Trophoblast cell (in vitro differentiated cells and primary cell): ENCODE measurements around the gene STPG2.

Experiments
- DNase-seq, 2 donors: peaks; one replicate each; pipeline ENCODE4 v3.0.0-alpha.2; 2016
- H2AFZ ChIP-seq: 2 replicates; pipeline ENCODE4 v1.6.1; 2013; ENCODE audit warnings: low read length, moderate library complexity, mild to moderate bottlenecking; ENCODE audit not compliant: insufficient read depth, poor library complexity
- H2AK5ac ChIP-seq: 2 replicates; pipeline ENCODE4 v1.6.1; 2013; ENCODE audit warnings: mild to moderate bottlenecking, low read length
- H2BK120ac ChIP-seq: 2 replicates; pipeline ENCODE4 v1.6.1; 2013; ENCODE audit warnings: low read length, mild to moderate bottlenecking, moderate library complexity; ENCODE audit not compliant: insufficient read depth, poor library complexity
- H2BK12ac ChIP-seq: 2 replicates; pipeline ENCODE4 v1.6.1; 2013; ENCODE audit warnings: mild to moderate bottlenecking, low read length, moderate library complexity
- H2BK5ac ChIP-seq: 2 replicates; pipeline ENCODE4 v1.6.1; 2013; ENCODE audit warnings: low read length, low read depth, moderate library complexity, mild to moderate bottlenecking; ENCODE audit not compliant: poor library complexity
- H3K14ac ChIP-seq: 2 replicates; pipeline ENCODE4 v1.6.1; 2013; ENCODE audit warnings: mild to moderate bottlenecking, low read length
- H3K18ac ChIP-seq: 2 replicates; pipeline ENCODE4 v1.6.1; 2013; ENCODE audit warnings: mild to moderate bottlenecking, low read length
- H3K23ac ChIP-seq: 2 replicates; pipeline ENCODE4 v1.6.1; 2013; ENCODE audit warnings: low read length
- H3K27ac ChIP-seq: 2 replicates; pipeline ENCODE4 v1.5.1; 2013; ENCODE audit warnings: low read depth, mild to moderate bottlenecking, inconsistent platforms, low read length, moderate library complexity
- H3K27me3 ChIP-seq: 2 replicates; pipeline ENCODE4 v1.6.1; 2013; ENCODE audit warnings: inconsistent platforms, mild to moderate bottlenecking, low read length, moderate library complexity; ENCODE audit not compliant: insufficient read depth
- H3K36me3 ChIP-seq, 2 experiments: 1 replicate in 1 of 2; 2 replicates in 1 of 2; pipeline ENCODE4 v1.6.1; 2013; ENCODE audit warnings: low read length in 2 of 2, mild to moderate bottlenecking in 2 of 2, moderate library complexity in 1 of 2; ENCODE audit not compliant: insufficient read depth in 2 of 2, control insufficient read depth in 1 of 2
- H3K4ac ChIP-seq: 2 replicates; pipeline ENCODE4 v1.6.1; 2013; ENCODE audit warnings: low read depth, mild to moderate bottlenecking, low read length, moderate library complexity
- H3K4me1 ChIP-seq, 2 experiments: 1 replicate in 1 of 2; 2 replicates in 1 of 2; pipeline ENCODE4 v1.6.1; 2013; ENCODE audit warnings: low read length in 2 of 2, mild to moderate bottlenecking in 2 of 2, moderate library complexity in 1 of 2; ENCODE audit not compliant: insufficient read depth in 2 of 2, control insufficient read depth in 1 of 2
- H3K4me2 ChIP-seq: 2 replicates; pipeline ENCODE4 v1.6.1; 2013; ENCODE audit warnings: inconsistent platforms, mild to moderate bottlenecking, low read length, moderate library complexity
- H3K4me3 ChIP-seq: 2 replicates; pipeline ENCODE4 v1.5.1; 2013; ENCODE audit warnings: mild to moderate bottlenecking, low read depth, low read length, inconsistent platforms
- H3K79me1 ChIP-seq: one replicate; pipeline ENCODE4 v1.6.1; 2013; ENCODE audit warnings: low read length
- H3K79me2 ChIP-seq: 2 replicates; pipeline ENCODE4 v1.6.1; 2013; ENCODE audit warnings: low read length, mild to moderate bottlenecking; ENCODE audit not compliant: control insufficient read depth, insufficient read depth, poor library complexity
- H3K9ac ChIP-seq: 2 replicates; pipeline ENCODE4 v1.6.1; 2013; ENCODE audit warnings: mild to moderate bottlenecking, low read length
- H3K9me3 ChIP-seq: 2 replicates; pipeline ENCODE4 v1.6.1; 2013; ENCODE audit warnings: low read depth, mild to moderate bottlenecking, control low read depth, inconsistent platforms, low read length; ENCODE audit not compliant: insufficient read depth
- H4K12ac ChIP-seq: 2 replicates; pipeline ENCODE4 v1.6.1; 2013; ENCODE audit warnings: low read depth, mild to moderate bottlenecking, low read length, moderate library complexity
- H4K8ac ChIP-seq: 2 replicates; pipeline ENCODE4 v1.6.1; 2013; ENCODE audit warnings: low read depth, mild to moderate bottlenecking, low read length, moderate library complexity
- H4K91ac ChIP-seq: one replicate; pipeline ENCODE4 v1.6.1; 2013; ENCODE audit warnings: low read depth, mild to moderate bottlenecking, low read length, moderate library complexity
- WGBS: extraction: QIAGEN DNeasy Blood & Tissue Kit; methylation state at CpG from one replicate; pipeline ENCODE4 v1.1.7; 2013; ENCODE audit warnings: missing lambda C conversion rate; ENCODE audit not compliant: insufficient read length, insufficient coverage; ENCODE audit errors: extremely low coverage; 5-methylcytosine and 5-hydroxymethylcytosine counted together

Gene STPG2

DNA sequence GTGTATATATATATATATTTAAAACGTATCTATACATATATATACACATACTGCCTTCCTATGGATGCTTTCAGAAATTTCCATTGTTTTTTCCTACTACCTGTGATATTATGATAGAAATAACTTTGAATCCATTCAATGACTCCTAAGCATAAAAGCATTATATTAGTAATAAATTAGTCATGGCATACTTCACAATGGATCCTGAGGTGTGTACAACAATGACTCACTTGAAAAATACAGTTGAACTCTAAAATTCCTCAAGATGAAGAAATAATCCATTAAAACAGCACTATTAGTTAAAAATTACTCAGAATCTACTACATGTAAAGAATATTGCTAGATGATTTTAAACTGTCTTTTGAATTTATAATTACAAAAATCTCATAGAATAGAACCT, 201.1 kb downstream of the STPG2 start:
- Histone ChIP-seq H2BK120ac (no peak overlapping the region), H4K12ac (no peak overlapping the region), H2AK5ac (no peak overlapping the region), H2AFZ (no peak overlapping the region), H3K27ac (no peak overlapping the region), H3K4me2 (no peak overlapping the region), H3K4ac (no peak overlapping the region), H3K36me3 (no peaks in the 10 kb centered on the region), H3K9me3 (peaks cover 7% of the 10 kb centered on the region), H2BK12ac (no peak overlapping the region), H4K91ac (no peak overlapping the region), H3K79me1 (no peaks in the 10 kb centered on the region), H3K18ac (no peak overlapping the region), H3K23ac (no peak overlapping the region), H3K79me2 (no peaks in the 10 kb centered on the region), H3K4me1 (no peaks in the 10 kb centered on the region), H3K4me3 (no peak overlapping the region), H3K9ac (no peak overlapping the region), H3K14ac (no peak overlapping the region), H3K27me3 (no peaks in the 10 kb centered on the region), H2BK5ac (no peak overlapping the region), H4K8ac (no peak overlapping the region)
- no peak for DNase-seq
- no CpG with 5 or more reads among the region's 1 CpG for WGBS

GRCh38 chr4:97938141-97938540, 205.1 kb downstream of the STPG2 start:
- Histone ChIP-seq H3K27me3 (no peaks in the 10 kb centered on the region), H3K79me1 (no peaks in the 10 kb centered on the region), H2AFZ (no peak overlapping the region), H3K14ac (no peak overlapping the region), H3K18ac (no peak overlapping the region), H2BK120ac (no peak overlapping the region), H2BK5ac (no peak overlapping the region), H4K12ac (no peak overlapping the region), H3K4me1 (no peaks in the 10 kb centered on the region), H2BK12ac (no peak overlapping the region), H3K27ac (no peak overlapping the region), H3K36me3 (no peaks in the 10 kb centered on the region), H2AK5ac (no peak overlapping the region), H4K91ac (no peak overlapping the region), H4K8ac (no peak overlapping the region), H3K9ac (no peak overlapping the region), H3K79me2 (no peaks in the 10 kb centered on the region), H3K9me3 (peaks cover 7% of the 10 kb centered on the region), H3K4me3 (no peak overlapping the region), H3K4ac (no peak overlapping the region), H3K23ac (no peak overlapping the region), H3K4me2 (no peak overlapping the region)
- WGBS, result no CpG with 5 or more reads among the region's 7 CpGs
- no peak for DNase-seq

DNA sequence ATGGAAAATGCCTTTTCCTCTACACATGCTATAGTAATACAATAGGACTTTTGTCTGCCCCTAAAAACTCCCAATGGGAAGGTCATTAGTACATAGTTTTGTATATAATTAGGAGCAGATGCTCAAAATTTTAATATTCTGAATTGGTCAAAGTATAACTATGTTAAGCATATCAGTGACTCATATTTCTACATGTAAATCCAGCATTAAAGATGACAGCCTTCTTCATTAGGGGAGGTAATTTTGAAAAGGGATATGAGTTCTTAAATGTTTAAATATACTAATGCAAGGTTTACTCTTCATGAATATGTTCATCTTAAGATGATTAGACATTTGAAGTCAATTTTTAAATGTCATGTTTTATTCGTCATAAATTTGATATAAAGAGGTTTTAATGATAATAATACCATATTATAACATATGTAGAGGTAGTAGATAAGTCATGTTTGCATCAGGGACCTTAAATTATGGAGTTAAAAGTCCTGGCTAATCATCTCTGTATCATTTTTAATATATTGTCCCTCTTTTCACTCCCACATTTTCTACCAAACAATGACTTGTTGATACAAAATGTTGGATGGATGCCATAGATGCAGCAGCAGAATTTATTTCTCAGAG, 218.8 kb downstream of the STPG2 start:
- Histone ChIP-seq H4K12ac (no peak overlapping the region), H3K9ac (no peak overlapping the region), H3K27me3 (no peaks in the 10 kb centered on the region), H3K18ac (no peak overlapping the region), H3K4ac (no peak overlapping the region), H4K8ac (no peak overlapping the region), H2BK120ac (no peak overlapping the region), H3K4me2 (no peak overlapping the region), H2BK12ac (no peak overlapping the region), H3K4me3 (no peak overlapping the region), H4K91ac (no peak overlapping the region), H3K14ac (no peak overlapping the region), H2BK5ac (no peak overlapping the region), H3K36me3 (no peaks in the 10 kb centered on the region), H3K9me3 (no peaks in the 10 kb centered on the region), H3K23ac (no peak overlapping the region), H2AFZ (no peak overlapping the region), H3K79me1 (no peaks in the 10 kb centered on the region), H2AK5ac (no peak overlapping the region), H3K79me2 (no peaks in the 10 kb centered on the region), H3K4me1 (no peaks in the 10 kb centered on the region), H3K27ac (no peak overlapping the region)
- no peak for DNase-seq
- no CpG with 5 or more reads among the region's 1 CpG for WGBS

GRCh38 chr4:97923096-97923495, 220.2 kb downstream of the STPG2 start:
- WGBS, result no CpG with 5 or more reads among the region's 17 CpGs
- H4K12ac ChIP-seq, result no peak overlapping the region

More at GRCh38 chr4:97923096-97923495, 220.2 kb downstream of the STPG2 start:
- Histone ChIP-seq H3K79me2 (no peaks in the 10 kb centered on the region), H3K4me1 (no peaks in the 10 kb centered on the region), H4K91ac (no peak overlapping the region), H2BK120ac (no peak overlapping the region), H3K27me3 (no peaks in the 10 kb centered on the region), H2AFZ (no peak overlapping the region), H2AK5ac (no peak overlapping the region), H3K14ac (no peak overlapping the region), H3K4me2 (no peak overlapping the region), H4K8ac (no peak overlapping the region), H3K9me3 (no peaks in the 10 kb centered on the region), H3K23ac (no peak overlapping the region), H3K27ac (no peak overlapping the region), H3K4me3 (no peak overlapping the region), H3K4ac (no peak overlapping the region), H3K9ac (no peak overlapping the region), H3K79me1 (no peaks in the 10 kb centered on the region), H2BK12ac (no peak overlapping the region), H3K36me3 (no peaks in the 10 kb centered on the region), H3K18ac (no peak overlapping the region), H2BK5ac (no peak overlapping the region)
- DNase-seq, result no peak
